Hepatocyte (in vitro differentiated cells): ENCODE measurements around the gene RAB1B.

Source experiments
- EZH2 ChIP-seq: fragments of 200-600 bp; sonication (generic); IDR thresholded peaks from 2 replicates; pipeline ENCODE4 v1.6.1; 2016; ENCODE audit warnings: antibody characterized with exemption, mild to moderate bottlenecking, borderline replicate concordance
- TF ChIP-seq, protein P1 (sequence below): fragments of 200-600 bp; sonication (generic); IDR thresholded peaks from 2 replicates; pipeline ENCODE4 v1.5.1; 2016; ENCODE audit warnings: antibody characterized with exemption, mild to moderate bottlenecking; ENCODE audit not compliant: poor library complexity

DNA sequence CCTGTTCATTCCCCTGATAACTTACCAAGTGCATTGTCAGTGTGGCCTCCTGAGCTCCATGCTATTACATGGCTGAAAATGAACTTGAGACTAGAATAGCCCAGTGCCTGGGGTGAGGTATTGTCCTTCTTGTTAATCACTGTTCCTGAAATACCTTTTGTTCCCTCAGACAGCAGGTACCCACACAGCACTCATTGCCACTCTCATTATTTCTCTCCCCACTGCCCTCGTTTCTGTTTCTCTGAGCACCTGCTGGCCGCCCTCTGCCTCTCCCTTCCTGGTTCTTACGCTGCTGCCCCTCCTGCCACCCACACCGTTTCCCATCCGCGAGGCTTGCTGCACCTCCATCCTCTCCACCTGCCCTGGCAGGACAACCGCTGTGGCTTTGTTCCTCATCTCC, 36.9 kb upstream of the RAB1B start:
- TF ChIP-seq, protein P1, sequence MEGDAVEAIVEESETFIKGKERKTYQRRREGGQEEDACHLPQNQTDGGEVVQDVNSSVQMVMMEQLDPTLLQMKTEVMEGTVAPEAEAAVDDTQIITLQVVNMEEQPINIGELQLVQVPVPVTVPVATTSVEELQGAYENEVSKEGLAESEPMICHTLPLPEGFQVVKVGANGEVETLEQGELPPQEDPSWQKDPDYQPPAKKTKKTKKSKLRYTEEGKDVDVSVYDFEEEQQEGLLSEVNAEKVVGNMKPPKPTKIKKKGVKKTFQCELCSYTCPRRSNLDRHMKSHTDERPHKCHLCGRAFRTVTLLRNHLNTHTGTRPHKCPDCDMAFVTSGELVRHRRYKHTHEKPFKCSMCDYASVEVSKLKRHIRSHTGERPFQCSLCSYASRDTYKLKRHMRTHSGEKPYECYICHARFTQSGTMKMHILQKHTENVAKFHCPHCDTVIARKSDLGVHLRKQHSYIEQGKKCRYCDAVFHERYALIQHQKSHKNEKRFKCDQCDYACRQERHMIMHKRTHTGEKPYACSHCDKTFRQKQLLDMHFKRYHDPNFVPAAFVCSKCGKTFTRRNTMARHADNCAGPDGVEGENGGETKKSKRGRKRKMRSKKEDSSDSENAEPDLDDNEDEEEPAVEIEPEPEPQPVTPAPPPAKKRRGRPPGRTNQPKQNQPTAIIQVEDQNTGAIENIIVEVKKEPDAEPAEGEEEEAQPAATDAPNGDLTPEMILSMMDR: no peak
- no peak for TF ChIP-seq EZH2
